Adrenal gland (tissue), 12 donors: Measurements from ENCODE around the gene RELN. TPM values are rescaled to one million over a fixed set of nuclear protein-coding genes. Genes with fewer than 3 reads are reported as not detected.

Source experiments
- DNase-seq, 7 donors: peaks; one replicate each; pipeline ENCODE4 v3.0.0-alpha.2; 2019 to 2020
- H3K27ac ChIP-seq, 5 donors: fragments of 200-600 bp; sonication (generic) in 4 of 5; 1 replicate in 3 of 5; 2 replicates in 2 of 5; pipeline versions ENCODE4 v1.5.1 to v1.8.0; 2016 to 2020; ENCODE audit warnings: mild to moderate bottlenecking in 1 of 5
- H3K27me3 ChIP-seq: fragments of 200-600 bp; 2 replicates; pipeline ENCODE4 v1.8.0; 2021
- H3K36me3 ChIP-seq, 2 donors: fragments of 200-600 bp; replicated peaks in 1 of 2; 1 replicate in 1 of 2; 2 replicates in 1 of 2; pipeline versions ENCODE4 v1.5.1 to v1.8.0; 2018 to 2022
- H3K4me1 ChIP-seq, 2 donors: fragments of 200-600 bp; replicated peaks in 1 of 2; 1 replicate in 1 of 2; 2 replicates in 1 of 2; pipeline versions ENCODE4 v1.5.1 to v1.8.0; 2018 to 2021
- H3K4me3 ChIP-seq, 4 donors: fragments of 200-600 bp; sonication (generic) in 3 of 4; one replicate each; pipeline ENCODE4 v1.5.1; 2016 to 2018
- H3K9me3 ChIP-seq, 3 donors: fragments of 200-600 bp; sonication (generic) in 1 of 3; replicated peaks in 1 of 3; 1 replicate in 2 of 3; 2 replicates in 1 of 3; pipeline versions ENCODE4 v1.5.1 to v1.8.0; 2016 to 2021
- CTCF ChIP-seq, 6 experiments: fragments of 450-650 bp in 4 of 6; fragments of 200-600 bp in 2 of 6; sonication (generic) in 1 of 6; IDR thresholded peaks; 1 replicate in 5 of 6; 2 replicates in 1 of 6; pipeline versions ENCODE4 v1.5.1 to v1.8.0; 2016 to 2021; ENCODE audit warnings: antibody characterized with exemption in 6 of 6, mild to moderate bottlenecking in 2 of 6, moderate library complexity in 1 of 6
- POLR2A ChIP-seq, 2 donors: fragments of 450-650 bp; IDR thresholded peaks; one replicate each; pipeline ENCODE4 v1.6.1; 2017; ENCODE audit warnings: antibody characterized with exemption in 2 of 2, mild to moderate bottlenecking in 2 of 2, moderate library complexity in 1 of 2
- WGBS, 4 donors: extraction: QIAGEN DNeasy Blood & Tissue Kit in 2 of 4; methylation state at CpG; one replicate each; pipeline versions ENCODE4 v1.1.5 to v1.1.7; 2013 to 2017; 5-methylcytosine and 5-hydroxymethylcytosine counted together
- intact Hi-C, 2 donors: fragments of 100-400 bp; cut with DNase I; formaldehyde crosslinking; loops; one replicate each; pipeline versions ENCODE4 v1.14.1 to v1.15.0; 2022 to 2023
- polyA plus RNA-seq, 3 donors: library from polyadenylated mRNA; stranded (reverse); fragments of 200-250 nt in 2 of 3; fragments of 350-450 nt in 1 of 3; fragmentation: Illumina TruSeq in 1 of 3; extraction: RNeasy Lipid Tissue Mini Kit (QIAGEN cat#74804) in 1 of 3; gene quantifications; one replicate each; pipeline ENCODE4 v1.2.3, GENCODE V29; 2013 to 2014
- total RNA-seq, 9 donors: library from RNA; depleted of rRNA in 4 of 9; stranded (reverse); fragments of >200 nt in 4 of 9; fragments of 120-200 nt in 1 of 9; fragmentation: NEBNext Ultra II Directional in 1 of 9; extraction: Animal tissue kit (Norgen Biotek cat#: 25700) in 1 of 9; gene quantifications; one replicate each; pipeline versions ENCODE4 v1.1.0 to v1.2.4, GENCODE V29; 2013 to 2023
- donor health status: healthy with polysubstance abuse.
- donor health status: Bipolar disorder and iron deficiency.
- donor health status: DM: yes; HTN: yes; CAD: no.
- donor health status: DM: no; HTN: no; CAD: no.
- donor health status: DM: no; HTN: no; CAD: no.
- donor health status: DM: yes; HTN: yes; CAD: no.

Gene RELN
- total and polyA plus RNA-seq, 12 donors, result 0.88 to 7.9 (median 2.3) TPM

- Histone ChIP-seq H3K27me3 (no peaks in the 10 kb centered on the region), H3K4me1 (no peaks in the 10 kb centered on the region), H3K9me3 (no peaks in the 10 kb centered on the region), H3K27ac (no peak overlapping the region), H3K4me3 (no peak overlapping the region), H3K36me3 (no peaks in the 10 kb centered on the region)
- TF ChIP-seq POLR2A (IDR thresholded peaks at IDR 0.05) (no peak), CTCF (IDR thresholded peaks at IDR 0.05) (no peak)
- no peak for DNase-seq
- WGBS, 4 donors, result 57 to 60% (median 59%) methylated on average over 4 of the region's 4 CpGs
- intact Hi-C loops, result no loop called here
These were observed 122.5 kb downstream of the RELN start for GRCh38 chr7:103866919-103867318.

- Histone ChIP-seq H3K27me3 (no peaks in the 10 kb centered on the region), H3K4me1 (no peaks in the 10 kb centered on the region), H3K36me3 (no peaks in the 10 kb centered on the region), H3K9me3 (no peaks in the 10 kb centered on the region), H3K27ac (no peak overlapping the region), H3K4me3 (no peak overlapping the region)
- WGBS, 4 donors, result 76 to 85% (median 83%) methylated on average over 5 of the region's 5 CpGs
- DNase-seq, result no peak
- no peak for TF ChIP-seq POLR2A (IDR thresholded peaks at IDR 0.05)
- TF ChIP-seq CTCF (IDR thresholded peaks at IDR 0.05), result no peak
- intact Hi-C loops, result no loop called here
These were observed 124.0 kb downstream of the RELN start for GRCh38 chr7:103865442-103865841.

GRCh38 chr7:103862302-103863035 is 127.0 kb downstream of the RELN start:
- WGBS, 4 donors, result 64 to 76% (median 75%) methylated on average over 4 of the region's 4 CpGs

GRCh38 chr7:103859709-103860108 is 129.7 kb downstream of the RELN start:
- Histone ChIP-seq H3K36me3 (no peaks in the 10 kb centered on the region), H3K27me3 (no peaks in the 10 kb centered on the region), H3K4me3 (no peak overlapping the region), H3K9me3 (no peaks in the 10 kb centered on the region), H3K27ac (no peak overlapping the region), H3K4me1 (no peaks in the 10 kb centered on the region)
- WGBS, 4 donors, result 51 to 82% (median 73%) methylated on average over 3 of the region's 3 CpGs
- TF ChIP-seq POLR2A (IDR thresholded peaks at IDR 0.05) (no peak), CTCF (IDR thresholded peaks at IDR 0.05) (no peak)
- intact Hi-C loops, result no loop called here
- no peak for DNase-seq

More at GRCh38 chr7:103862302-103863035, 127.0 kb downstream of the RELN start:
- Histone ChIP-seq H3K27me3 (no peaks in the 10 kb centered on the region), H3K36me3 (no peaks in the 10 kb centered on the region), H3K4me1 (no peaks in the 10 kb centered on the region), H3K4me3 (no peak overlapping the region), H3K9me3 (no peaks in the 10 kb centered on the region), H3K27ac (no peak overlapping the region)
- intact Hi-C loops, result no loop called here
- no peak for DNase-seq
- no peak for TF ChIP-seq CTCF (IDR thresholded peaks at IDR 0.05)
- no peak for TF ChIP-seq POLR2A (IDR thresholded peaks at IDR 0.05)
